CD4-positive, alpha-beta T cell treated with Interferon gamma for 1 hour (primary cell): ENCODE data around the gene RPL14.
A peak's percentile ranks its signal among the peaks of the same experiment; 100 is the strongest.

Experiments
- DNase-seq: peaks from one replicate; pipeline ENCODE4 v3.0.0-alpha.2; 2020

The RPL14 gene

GRCh38 chr3:40464339-40465110 is 7.4 kb downstream of the RPL14 start:
- peak; percentile 7 for DNase-seq

GRCh38 chr3:40465111-40465407 is 7.9 kb downstream of the RPL14 start:
- no peak for DNase-seq

- no peak for DNase-seq
Measured at GRCh38 chr3:40465456-40465855, 8.3 kb downstream of the RPL14 start.

- no peak for DNase-seq
Measured at GRCh38 chr3:40468018-40468417, 10.9 kb downstream of the RPL14 start.

GRCh38 chr3:40470701-40471100 is 13.6 kb downstream of the RPL14 start:
- DNase-seq: no peak

GRCh38 chr3:40476478-40477470 is 19.6 kb downstream of the RPL14 start, which contains the start of gene ZNF619:
Gene ZNF619 (plus strand): TSS chr3:40477122. CDS start chr3:40477980, 858 bp downstream.
- peak; percentile 67 for DNase-seq

- no peak for DNase-seq
Measured at GRCh38 chr3:40477666-40478065, 20.5 kb downstream of the RPL14 start.

GRCh38 chr3:40487172-40487571 is 30.0 kb downstream of the RPL14 start:
- no peak for DNase-seq

GRCh38 chr3:40490916-40491315 is 33.8 kb downstream of the RPL14 start:
- DNase-seq: no peak

- no peak for DNase-seq
Measured at GRCh38 chr3:40494698-40495097, 37.6 kb downstream of the RPL14 start.

- DNase-seq: no peak
Measured at GRCh38 chr3:40497288-40497687, 40.1 kb downstream of the RPL14 start.

GRCh38 chr3:40499952-40500351 is 42.8 kb downstream of the RPL14 start:
- DNase-seq: no peak

GRCh38 chr3:40502034-40502433 is 44.9 kb downstream of the RPL14 start:
- no peak for DNase-seq

- no peak for DNase-seq
Measured at GRCh38 chr3:40504636-40505430, 47.7 kb downstream of the RPL14 start.

- peak; percentile 54 for DNase-seq
Measured at GRCh38 chr3:40505599-40506462, 48.7 kb downstream of the RPL14 start, which contains the start of gene ZNF620. Gene ZNF620 (plus strand): TSS chr3:40506039. CDS start chr3:40506353, 314 bp downstream.

GRCh38 chr3:40511031-40511718 is 54.0 kb downstream of the RPL14 start:
- DNase-seq: no peak

GRCh38 chr3:40516201-40516600 is 59.1 kb downstream of the RPL14 start:
- DNase-seq: no peak

GRCh38 chr3:40518067-40518466 is 60.9 kb downstream of the RPL14 start:
- no peak for DNase-seq
